SK-N-SH (cell line): ENCODE measurements around the gene CBX6.

ENCODE experiments used
- CTCF ChIP-seq: fragments of 200-600 bp; sonication (generic); IDR thresholded peaks from 2 replicates; pipeline ENCODE4 v1.6.1; 2017; ENCODE audit warnings: antibody characterized with exemption, mild to moderate bottlenecking, moderate library complexity
- MEF2A ChIP-seq: IDR thresholded peaks from 2 replicates; pipeline ENCODE4 v1.4.0; 2012; ENCODE audit warnings: low read depth, borderline replicate concordance
- MXI1 ChIP-seq: IDR thresholded peaks from 2 replicates; pipeline ENCODE4 v1.6.1; 2012; ENCODE audit warnings: mild to moderate bottlenecking, low read depth, low read length, improper control_type of control experiment
- NFIC ChIP-seq: IDR thresholded peaks from 2 replicates; pipeline ENCODE4 v1.4.0; 2012; ENCODE audit warnings: borderline replicate concordance
- RAD21 ChIP-seq: IDR thresholded peaks from 2 replicates; pipeline ENCODE4 v1.6.1; 2012; ENCODE audit warnings: mild to moderate bottlenecking, low read length
- SIN3A ChIP-seq: IDR thresholded peaks from 2 replicates; pipeline ENCODE4 v1.6.1; 2012; ENCODE audit warnings: low read depth, mild to moderate bottlenecking, low read length, moderate library complexity, borderline replicate concordance
- TEAD4 ChIP-seq: IDR thresholded peaks from 2 replicates; pipeline ENCODE4 v1.4.0; 2012; ENCODE audit warnings: mild to moderate bottlenecking, borderline replicate concordance; ENCODE audit not compliant: insufficient read depth

DNA sequence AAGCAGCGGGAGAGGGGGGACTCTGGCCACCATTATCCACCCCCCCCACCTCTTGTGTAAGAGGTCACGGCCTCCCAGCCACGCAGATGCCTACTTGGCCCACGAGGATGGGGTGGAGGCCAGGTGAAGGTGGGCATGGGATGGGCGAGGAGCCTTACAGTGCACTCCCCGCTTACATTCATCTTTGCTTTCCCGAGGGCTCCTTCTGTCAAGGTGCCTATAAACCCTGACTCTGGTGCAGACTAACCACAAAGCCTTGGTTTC lies 41.2 kb downstream of the CBX6 start:
- TF ChIP-seq MEF2A, result no peak
- no peak for TF ChIP-seq NFIC
- TF ChIP-seq RAD21, result no peak
- no peak for TF ChIP-seq CTCF
- TF ChIP-seq MXI1, result no peak
- TF ChIP-seq SIN3A, result no peak
- no peak for TF ChIP-seq TEAD4
